Smooth muscle cell (in vitro differentiated cells): ENCODE results near the gene SERPINE2. TPM values are rescaled to one million over a fixed set of nuclear protein-coding genes. Genes with fewer than 3 reads are reported as not detected.

Experiments
- DNase-seq: peaks from one replicate; lab custom pipeline; 2025; ENCODE audit not compliant: unreplicated experiment; lab: John Stamatoyannopoulos, UW
- H2AFZ ChIP-seq: fragments of 200-600 bp; sonication (generic); 2 replicates; pipeline ENCODE4 v1.6.0; 2016; ENCODE audit warnings: antibody characterized with exemption, low read depth, mild to moderate bottlenecking
- H3F3A ChIP-seq: fragments of 200-600 bp; sonication (generic); 2 replicates; pipeline ENCODE4 v1.6.0; 2017; ENCODE audit warnings: antibody characterized with exemption, low read depth
- H3K27ac ChIP-seq: fragments of 200-600 bp; sonication (generic); 2 replicates; pipeline ENCODE4 v1.5.1; 2016; ENCODE audit warnings: low read depth, mild to moderate bottlenecking
- H3K27me3 ChIP-seq: fragments of 200-600 bp; sonication (generic); 2 replicates; pipeline ENCODE4 v1.6.1; 2016; ENCODE audit warnings: low read depth, mild to moderate bottlenecking
- H3K36me3 ChIP-seq: fragments of 200-600 bp; sonication (generic); 2 replicates; pipeline ENCODE4 v1.5.1; 2016; ENCODE audit warnings: low read depth
- H3K4me1 ChIP-seq: fragments of 200-600 bp; sonication (generic); 2 replicates; pipeline ENCODE4 v1.5.1; 2016; ENCODE audit warnings: low read depth
- H3K4me2 ChIP-seq: fragments of 200-600 bp; sonication (generic); 2 replicates; pipeline ENCODE4 v1.6.0; 2016; ENCODE audit warnings: mild to moderate bottlenecking
- H3K4me3 ChIP-seq: fragments of 200-600 bp; sonication (generic); 2 replicates; pipeline ENCODE4 v1.5.1; 2016; ENCODE audit warnings: mild to moderate bottlenecking
- H3K79me2 ChIP-seq: fragments of 200-600 bp; sonication (generic); 2 replicates; pipeline ENCODE4 v1.6.0; 2016; ENCODE audit warnings: low read depth, mild to moderate bottlenecking
- H3K9ac ChIP-seq: fragments of 200-600 bp; sonication (generic); 2 replicates; pipeline ENCODE4 v1.6.0; 2016; ENCODE audit warnings: low read depth
- H3K9me3 ChIP-seq: fragments of 200-600 bp; sonication (generic); replicated peaks from 2 replicates; pipeline ENCODE4 v1.5.1; 2016; ENCODE audit warnings: low read depth
- H4K20me1 ChIP-seq: fragments of 200-600 bp; sonication (generic); 2 replicates; pipeline ENCODE4 v1.6.0; 2016; ENCODE audit warnings: low read depth
- CTCF ChIP-seq: fragments of 200-600 bp; sonication (generic); IDR thresholded peaks from 2 replicates; pipeline ENCODE4 v1.5.1; 2017; ENCODE audit warnings: borderline replicate concordance, mild to moderate bottlenecking, antibody characterized with exemption; ENCODE audit not compliant: insufficient read depth, poor library complexity, severe bottlenecking
- WGBS: methylation state at CpG from one replicate; pipeline ENCODE4 v1.1.7; 2016; ENCODE audit warnings: low lambda C conversion rate; 5-methylcytosine and 5-hydroxymethylcytosine counted together
- polyA plus RNA-seq: library from polyadenylated mRNA; unstranded; fragments of >200 nt; fragmentation: Nextera tagmentation; extraction: Ambion mirVana; gene quantifications from 2 replicates; pipeline ENCODE4 v1.2.1, GENCODE V29; 2016
- total RNA-seq: library from RNA; depleted of rRNA; stranded (reverse); fragments of >200 nt; gene quantifications from 2 replicates; pipeline ENCODE4 v1.2.3, GENCODE V29; 2014

SERPINE2 gene
- total and polyA plus RNA-seq, 2 experiments from 2014 or later, result 2,183 to 3,094 TPM

GRCh38 chr2:224085246-224085645, 46.2 kb upstream of the SERPINE2 start:
- H3F3A ChIP-seq, result peaks cover 10% of the 10 kb centered on the region
- peaks cover 15% of the 10 kb centered on the region for H3K4me1 ChIP-seq
- H4K20me1 ChIP-seq, result no peaks in the 10 kb centered on the region
- H3K27ac ChIP-seq, result peak overlapping the region; percentile 94
- no peaks in the 10 kb centered on the region for H3K27me3 ChIP-seq
- no peak for TF ChIP-seq CTCF
- no peak overlapping the region for H3K4me3 ChIP-seq
- H3K4me2 ChIP-seq, result peak overlapping the region; percentile 67
- H3K9ac ChIP-seq, result peak overlapping the region; percentile 46
- H2AFZ ChIP-seq, result peak overlapping the region; percentile 16
- H3K79me2 ChIP-seq, result no peaks in the 10 kb centered on the region
- DNase-seq, result no peak
- 16% methylated on average over 2 of the region's 2 CpGs for WGBS
- no peaks in the 10 kb centered on the region for H3K36me3 ChIP-seq
- no peaks in the 10 kb centered on the region for H3K9me3 ChIP-seq

- no peaks in the 10 kb centered on the region for H4K20me1 ChIP-seq
- H3K79me2 ChIP-seq, result no peaks in the 10 kb centered on the region
- TF ChIP-seq CTCF, result no peak
- no peaks in the 10 kb centered on the region for H3K9me3 ChIP-seq
- WGBS, result 93% methylated on average over 3 of the region's 3 CpGs
- peak overlapping the region; percentile 67 for H3K4me2 ChIP-seq
- H3K9ac ChIP-seq, result no peak overlapping the region
- H2AFZ ChIP-seq, result no peak overlapping the region
- H3K4me1 ChIP-seq, result peaks cover 15% of the 10 kb centered on the region
- peaks cover 10% of the 10 kb centered on the region for H3F3A ChIP-seq
- no peak for DNase-seq
- H3K27ac ChIP-seq, result peak overlapping the region; percentile 94
- no peaks in the 10 kb centered on the region for H3K27me3 ChIP-seq
- H3K4me3 ChIP-seq, result no peak overlapping the region
- H3K36me3 ChIP-seq, result no peaks in the 10 kb centered on the region
Measured at GRCh38 chr2:224084266-224084892, 45.3 kb upstream of the SERPINE2 start.

- 94% methylated on average over 2 of the region's 2 CpGs for WGBS
Measured at GRCh38 chr2:224083638-224084037, 44.6 kb upstream of the SERPINE2 start.

More at GRCh38 chr2:224083638-224084037, 44.6 kb upstream of the SERPINE2 start:
- H3K27ac ChIP-seq, result no peak overlapping the region
- no peak for DNase-seq
- no peak overlapping the region for H3K9ac ChIP-seq
- no peaks in the 10 kb centered on the region for H3K9me3 ChIP-seq
- TF ChIP-seq CTCF, result no peak
- no peak overlapping the region for H3K4me2 ChIP-seq
- no peaks in the 10 kb centered on the region for H3K27me3 ChIP-seq
- H2AFZ ChIP-seq, result no peak overlapping the region
- H3K36me3 ChIP-seq, result no peaks in the 10 kb centered on the region
- peaks cover 10% of the 10 kb centered on the region for H3F3A ChIP-seq
- no peak overlapping the region for H3K4me3 ChIP-seq
- no peaks in the 10 kb centered on the region for H4K20me1 ChIP-seq
- H3K79me2 ChIP-seq, result no peaks in the 10 kb centered on the region
- peaks cover 15% of the 10 kb centered on the region for H3K4me1 ChIP-seq
